Suprapubic skin (tissue), 4 donors: ENCODE data around the gene NMB. TPM values are rescaled to one million over a fixed set of nuclear protein-coding genes. Genes with fewer than 3 reads are reported as not detected.

ENCODE experiments used
- DNase-seq, 2 donors: peaks; one replicate each; pipeline ENCODE4 v3.0.0-alpha.2; 2019; ENCODE audit warnings: low spot score in 2 of 2
- H3K27ac ChIP-seq: fragments of 200-600 bp; sonication (generic); one replicate; pipeline ENCODE4 v1.5.1; 2019
- H3K27me3 ChIP-seq: fragments of 200-600 bp; sonication (generic); one replicate; pipeline ENCODE4 v1.5.1; 2019
- H3K36me3 ChIP-seq: fragments of 200-600 bp; sonication (generic); one replicate; pipeline ENCODE4 v1.5.1; 2019
- H3K4me1 ChIP-seq: fragments of 200-600 bp; sonication (generic); one replicate; pipeline ENCODE4 v1.5.1; 2019
- H3K4me3 ChIP-seq: fragments of 200-600 bp; sonication (generic); one replicate; pipeline ENCODE4 v1.5.1; 2019; ENCODE audit warnings: mild to moderate bottlenecking
- H3K9me3 ChIP-seq: fragments of 200-600 bp; sonication (generic); one replicate; pipeline ENCODE4 v1.5.1; 2019
- CTCF ChIP-seq, 2 donors: fragments of 200-600 bp in 1 of 2; fragments of 450-650 bp in 1 of 2; sonication (generic) in 1 of 2; IDR thresholded peaks; one replicate each; pipeline ENCODE4 v1.5.1; 2016 to 2019; ENCODE audit warnings: antibody characterized with exemption in 2 of 2, mild to moderate bottlenecking in 1 of 2, moderate library complexity in 1 of 2
- EP300 ChIP-seq: sonication (generic); formaldehyde crosslinking; IDR thresholded peaks from one replicate; pipeline ENCODE4 v1.6.1; 2017; ENCODE audit warnings: antibody characterized with exemption
- POLR2A ChIP-seq, 2 donors: fragments of 450-650 bp; IDR thresholded peaks; one replicate each; pipeline ENCODE4 v1.6.1; 2017; ENCODE audit warnings: antibody characterized with exemption in 2 of 2, mild to moderate bottlenecking in 2 of 2, moderate library complexity in 2 of 2
- POLR2AphosphoS5 ChIP-seq, 3 donors: sonication (generic); formaldehyde crosslinking; IDR thresholded peaks; one replicate each; pipeline ENCODE4 v1.6.1; 2017; ENCODE audit warnings: antibody characterized with exemption in 3 of 3
- WGBS: methylation state at CpG from one replicate; pipeline ENCODE4 v1.1.5; 2018; 5-methylcytosine and 5-hydroxymethylcytosine counted together
- total RNA-seq, 4 donors: library from RNA; depleted of rRNA; stranded (reverse); fragments of >200 nt; gene quantifications; one replicate each; pipeline ENCODE4 v1.1.0, GENCODE V29; 2016

NMB gene
- total RNA-seq, 4 donors from 2014 or later, result 2.2 to 6.7 (median 3.5) TPM

GRCh38 chr15:84638103-84638502, 19.9 kb downstream of the NMB start:
- 79% methylated on average over 3 of the region's 3 CpGs for WGBS
- peaks cover 48% of the 10 kb centered on the region for H3K36me3 ChIP-seq
- peaks cover 17% of the 10 kb centered on the region for H3K4me1 ChIP-seq
- no peak overlapping the region for H3K4me3 ChIP-seq
- no peaks in the 10 kb centered on the region for H3K27me3 ChIP-seq
- H3K9me3 ChIP-seq, result no peaks in the 10 kb centered on the region
- no peak for TF ChIP-seq POLR2AphosphoS5 (IDR thresholded peaks at IDR 0.05)
- no peak for TF ChIP-seq EP300
- no peak for TF ChIP-seq CTCF (IDR thresholded peaks at IDR 0.05)
- no peak for TF ChIP-seq POLR2A (IDR thresholded peaks at IDR 0.05)
- no peak overlapping the region for H3K27ac ChIP-seq
- no peak for DNase-seq

- TF ChIP-seq POLR2AphosphoS5 (IDR thresholded peaks at IDR 0.05) (no peak), CTCF (IDR thresholded peaks at IDR 0.05) (no peak), EP300 (no peak), POLR2A (IDR thresholded peaks at IDR 0.05) (no peak)
- no peaks in the 10 kb centered on the region for H3K9me3 ChIP-seq
- peak overlapping the region; percentile 96 for H3K27ac ChIP-seq
- H3K4me3 ChIP-seq, result peak overlapping the region; percentile 75
- 35% methylated on average over 23 of the region's 23 CpGs for WGBS
- H3K36me3 ChIP-seq, result peaks cover 10% of the 10 kb centered on the region
- no peak for DNase-seq
- peaks cover 40% of the 10 kb centered on the region for H3K4me1 ChIP-seq
- no peaks in the 10 kb centered on the region for H3K27me3 ChIP-seq
These were observed 23.7 kb downstream of the NMB start for GRCh38 chr15:84634228-84634837.

GRCh38 chr15:84633311-84634227, 24.4 kb downstream of the NMB start:
- H3K27ac ChIP-seq, result peak overlapping the region; percentile 96
- H3K27me3 ChIP-seq, result no peaks in the 10 kb centered on the region
- peaks cover 8% of the 10 kb centered on the region for H3K36me3 ChIP-seq
- peaks cover 40% of the 10 kb centered on the region for H3K4me1 ChIP-seq
- 0% methylated on average over 28 of the region's 105 CpGs for WGBS
- TF ChIP-seq POLR2AphosphoS5 (IDR thresholded peaks at IDR 0.05) (peak in 1 of 3 donors; percentile 8), EP300 (no peak)
- H3K9me3 ChIP-seq, result no peaks in the 10 kb centered on the region
- peak; percentile 84 to 91 for DNase-seq
- H3K4me3 ChIP-seq, result peak overlapping the region; percentile 75

- 31% methylated on average over 7 of the region's 7 CpGs for WGBS
- peaks cover 40% of the 10 kb centered on the region for H3K4me1 ChIP-seq
These were observed 26.2 kb downstream of the NMB start for GRCh38 chr15:84631706-84632272.

GRCh38 chr15:84629033-84629432, 29.0 kb downstream of the NMB start:
- no peak for TF ChIP-seq CTCF (IDR thresholded peaks at IDR 0.05)
- TF ChIP-seq POLR2A (IDR thresholded peaks at IDR 0.05), result no peak
- no peak for TF ChIP-seq EP300
- no peak for TF ChIP-seq POLR2AphosphoS5 (IDR thresholded peaks at IDR 0.05)
- H3K4me1 ChIP-seq, result peaks cover 26% of the 10 kb centered on the region
- WGBS, result 93% methylated on average over 9 of the region's 9 CpGs
- no peak overlapping the region for H3K4me3 ChIP-seq
- H3K27me3 ChIP-seq, result no peaks in the 10 kb centered on the region
- DNase-seq, result no peak
- H3K36me3 ChIP-seq, result no peaks in the 10 kb centered on the region
- no peak overlapping the region for H3K27ac ChIP-seq
- no peaks in the 10 kb centered on the region for H3K9me3 ChIP-seq

More at GRCh38 chr15:84631706-84632272, 26.2 kb downstream of the NMB start:
- no peaks in the 10 kb centered on the region for H3K36me3 ChIP-seq
- DNase-seq, result no peak
- H3K27ac ChIP-seq, result peak overlapping the region; percentile 75
- no peaks in the 10 kb centered on the region for H3K27me3 ChIP-seq
- H3K9me3 ChIP-seq, result no peaks in the 10 kb centered on the region
- no peak for TF ChIP-seq CTCF (IDR thresholded peaks at IDR 0.05)
- no peak for TF ChIP-seq EP300
- no peak for TF ChIP-seq POLR2A (IDR thresholded peaks at IDR 0.05)
- no peak for TF ChIP-seq POLR2AphosphoS5 (IDR thresholded peaks at IDR 0.05)
- peak overlapping the region; percentile 75 for H3K4me3 ChIP-seq
